Subcutaneous abdominal adipose tissue (tissue), 5 donors: Measurements from ENCODE around the gene DNASE2B.

Experiments used
- H3K27ac ChIP-seq: one replicate; pipeline ENCODE4 v1.7.0; 2013; ENCODE audit warnings: low read depth, mild to moderate bottlenecking, inconsistent platforms, low read length, moderate library complexity
- H3K27me3 ChIP-seq, 5 donors: one replicate each; pipeline ENCODE4 v1.7.0; 2013; ENCODE audit warnings: low read length in 5 of 5, inconsistent platforms in 1 of 5; ENCODE audit not compliant: control insufficient read depth in 5 of 5, insufficient read depth in 4 of 5
- H3K36me3 ChIP-seq, 5 donors: one replicate each; pipeline ENCODE4 v1.7.0; 2013; ENCODE audit warnings: low read length in 5 of 5; ENCODE audit not compliant: control insufficient read depth in 5 of 5, insufficient read depth in 5 of 5
- H3K4me1 ChIP-seq, 5 donors: one replicate each; pipeline ENCODE4 v1.7.0; 2013; ENCODE audit warnings: low read length in 5 of 5, mild to moderate bottlenecking in 3 of 5, moderate library complexity in 1 of 5; ENCODE audit not compliant: control insufficient read depth in 5 of 5, insufficient read depth in 5 of 5
- H3K4me3 ChIP-seq, 5 donors: one replicate each; pipeline ENCODE4 v1.7.0; 2013; ENCODE audit warnings: low read length in 5 of 5, low read depth in 1 of 5
- H3K9ac ChIP-seq, 5 donors: one replicate each; pipeline ENCODE4 v1.7.0; 2013; ENCODE audit warnings: low read length in 5 of 5, mild to moderate bottlenecking in 4 of 5, moderate library complexity in 3 of 5
- H3K9me3 ChIP-seq, 5 donors: one replicate each; pipeline ENCODE4 v1.7.0; 2013; ENCODE audit warnings: low read length in 5 of 5; ENCODE audit not compliant: control insufficient read depth in 5 of 5
- donor health status: healthy.
- donor health status: healthy.
- donor health status: healthy.
- donor health status: healthy.
- donor health status: healthy.

The DNASE2B gene

DNA sequence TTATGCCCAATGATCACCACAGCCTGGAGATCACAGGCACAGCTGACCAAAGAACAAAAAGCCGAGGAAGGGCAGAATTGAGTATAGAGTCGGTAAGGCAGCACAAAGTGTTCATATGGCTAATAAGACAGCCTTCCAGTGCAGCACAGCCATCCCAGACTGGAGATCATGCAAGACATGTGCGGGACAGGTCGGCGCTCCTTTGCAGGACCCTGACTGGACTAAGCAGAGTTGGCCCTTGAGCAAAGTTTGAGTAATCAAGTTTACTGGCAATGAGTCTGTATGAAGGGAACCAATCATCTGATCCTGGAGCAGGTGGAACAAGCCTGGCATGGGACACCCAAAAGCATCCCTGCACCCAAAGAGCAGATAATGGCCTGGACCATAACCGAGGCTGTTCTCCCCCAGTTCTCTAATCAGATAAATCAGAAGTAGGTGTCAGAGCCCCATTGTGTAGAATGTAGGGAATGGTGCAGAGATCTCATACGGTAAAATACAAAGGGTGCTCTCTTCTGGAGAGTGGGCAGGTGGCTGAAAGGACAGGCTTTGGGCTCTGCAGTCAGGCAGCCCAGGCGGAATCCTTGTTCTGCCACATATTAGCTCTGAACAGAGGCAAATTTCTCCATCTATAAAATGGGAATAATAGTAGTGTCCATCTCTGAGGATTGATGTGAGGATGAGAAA lies 10.7 kb upstream of the DNASE2B start:
- no peaks in the 10 kb centered on the region for H3K27me3 ChIP-seq
- no peaks in the 10 kb centered on the region for H3K36me3 ChIP-seq
- no peak overlapping the region for H3K9ac ChIP-seq
- no peak overlapping the region for H3K27ac ChIP-seq
- peaks cover 0 to 2% (median 0%) of the 10 kb centered on the region in 5 donors for H3K4me1 ChIP-seq
- no peak overlapping the region for H3K4me3 ChIP-seq
- H3K9me3 ChIP-seq, result no peaks in the 10 kb centered on the region

DNA sequence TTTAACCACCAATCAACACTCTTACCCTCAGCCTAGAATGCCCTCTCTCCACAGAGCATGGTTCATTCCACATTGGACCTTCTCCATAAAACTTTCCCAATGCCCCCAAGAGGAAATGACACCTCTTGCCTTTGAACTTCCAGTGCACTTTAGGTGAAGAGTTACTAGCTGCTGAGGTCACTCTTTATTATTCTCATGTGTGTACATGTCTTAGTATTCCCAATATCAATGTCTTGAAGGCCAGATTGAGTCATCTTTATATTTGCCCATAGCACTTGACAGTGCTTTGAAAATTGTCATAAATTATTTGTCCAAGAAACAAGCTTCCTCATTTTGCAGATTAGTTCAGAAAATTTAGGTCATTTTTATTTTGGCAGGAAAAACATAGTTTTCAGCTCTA lies 8.1 kb upstream of the DNASE2B start:
- Histone ChIP-seq H3K4me3 (no peak overlapping the region), H3K36me3 (no peaks in the 10 kb centered on the region), H3K9ac (no peak overlapping the region), H3K9me3 (no peaks in the 10 kb centered on the region), H3K27ac (no peak overlapping the region), H3K4me1 (peaks cover 0 to 2% (median 0%) of the 10 kb centered on the region in 5 donors), H3K27me3 (no peaks in the 10 kb centered on the region)

DNA sequence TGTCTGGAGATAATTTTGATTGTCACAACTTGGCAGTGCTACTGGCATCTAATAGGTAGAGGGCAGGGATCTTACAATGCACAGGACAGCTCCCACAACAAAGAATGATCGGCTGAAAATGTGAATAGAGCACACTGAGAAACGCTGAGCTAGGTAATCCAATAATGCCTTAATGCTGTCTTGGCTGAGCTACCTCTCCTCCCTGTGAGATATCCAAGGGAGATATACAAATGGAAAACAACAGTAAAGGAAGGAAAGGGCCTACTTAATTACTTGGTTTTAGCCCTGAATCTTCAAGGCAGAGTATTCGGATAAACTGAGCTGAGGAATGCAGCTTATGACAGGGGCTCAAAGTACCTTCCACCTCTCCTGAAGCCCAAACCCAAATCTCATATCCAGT lies 2.9 kb downstream of the DNASE2B start:
- Histone ChIP-seq H3K4me1 (no peaks in the 10 kb centered on the region), H3K9ac (no peak overlapping the region), H3K9me3 (no peaks in the 10 kb centered on the region), H3K27me3 (no peaks in the 10 kb centered on the region), H3K27ac (no peak overlapping the region), H3K4me3 (no peak overlapping the region), H3K36me3 (no peaks in the 10 kb centered on the region)

DNA sequence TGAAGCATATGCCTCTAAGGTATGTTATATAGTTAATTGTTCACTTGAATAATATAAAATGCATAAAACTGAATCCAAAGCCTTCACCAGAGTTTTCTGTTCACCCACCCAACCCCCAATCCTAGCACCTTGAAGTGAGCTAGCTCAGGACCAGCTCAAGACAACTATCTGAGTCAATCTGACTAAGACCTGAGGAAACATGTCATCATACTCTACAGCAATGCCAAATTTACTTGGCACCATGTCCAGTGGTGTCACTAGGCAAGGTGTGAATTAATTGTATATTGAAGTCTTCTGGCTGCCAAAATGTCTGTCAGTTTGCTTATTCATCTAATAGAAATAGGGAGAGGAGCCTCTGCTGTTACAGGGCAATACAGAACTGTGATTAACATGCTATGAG lies 3.8 kb downstream of the DNASE2B start:
- H3K36me3 ChIP-seq, result no peaks in the 10 kb centered on the region
- H3K27ac ChIP-seq, result no peak overlapping the region
- no peak overlapping the region for H3K9ac ChIP-seq
- H3K4me3 ChIP-seq, result no peak overlapping the region
- H3K27me3 ChIP-seq, result no peaks in the 10 kb centered on the region
- H3K4me1 ChIP-seq, result no peaks in the 10 kb centered on the region
- H3K9me3 ChIP-seq, result no peaks in the 10 kb centered on the region

DNA sequence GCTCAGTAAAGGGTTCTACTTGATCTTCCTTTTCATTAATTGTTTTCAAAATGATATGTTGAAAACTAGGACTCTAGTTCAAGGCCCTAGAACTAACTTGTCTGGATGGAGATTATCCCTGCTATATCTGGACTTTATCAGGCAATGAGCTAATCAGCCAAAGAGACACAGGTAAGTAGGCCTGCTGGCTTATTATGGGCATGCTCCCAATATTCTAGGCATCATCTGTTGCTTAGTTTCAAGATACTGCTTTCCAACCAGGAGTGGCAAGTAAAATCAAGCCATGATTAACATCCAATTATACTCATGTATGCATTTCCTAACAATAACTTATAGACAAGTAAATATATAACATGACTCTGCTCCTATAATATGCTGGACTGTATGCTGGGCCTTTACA lies 4.2 kb downstream of the DNASE2B start:
- H3K27me3 ChIP-seq, result no peaks in the 10 kb centered on the region
- no peaks in the 10 kb centered on the region for H3K4me1 ChIP-seq
- no peak overlapping the region for H3K27ac ChIP-seq
- no peaks in the 10 kb centered on the region for H3K36me3 ChIP-seq
- H3K9me3 ChIP-seq, result no peaks in the 10 kb centered on the region
- H3K4me3 ChIP-seq, result no peak overlapping the region
- H3K9ac ChIP-seq, result no peak overlapping the region

DNA sequence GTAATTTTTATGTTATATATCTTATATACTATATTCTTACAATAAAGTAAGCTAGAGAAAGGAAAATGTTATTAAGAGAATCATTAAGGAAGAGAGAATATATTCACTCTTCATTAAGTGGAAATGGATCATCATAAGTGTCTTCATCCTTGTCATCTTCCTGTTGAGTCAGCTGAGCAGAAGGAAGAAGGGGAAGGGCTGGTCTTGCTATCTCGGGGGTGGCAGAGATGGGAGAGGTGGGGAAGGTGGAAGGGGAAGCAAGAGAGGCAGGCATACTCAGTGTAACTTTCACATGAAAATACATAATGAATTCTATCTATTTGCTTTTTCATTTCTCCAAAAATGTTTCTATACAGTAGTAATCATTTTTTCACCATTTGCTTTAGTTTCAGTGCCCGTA lies 5.1 kb downstream of the DNASE2B start:
- no peak overlapping the region for H3K27ac ChIP-seq
- H3K4me1 ChIP-seq, result peaks cover 0 to 4% (median 0%) of the 10 kb centered on the region in 5 donors
- H3K9me3 ChIP-seq, result no peaks in the 10 kb centered on the region
- no peaks in the 10 kb centered on the region for H3K27me3 ChIP-seq
- no peaks in the 10 kb centered on the region for H3K36me3 ChIP-seq
- no peak overlapping the region for H3K4me3 ChIP-seq
- no peak overlapping the region for H3K9ac ChIP-seq

DNA sequence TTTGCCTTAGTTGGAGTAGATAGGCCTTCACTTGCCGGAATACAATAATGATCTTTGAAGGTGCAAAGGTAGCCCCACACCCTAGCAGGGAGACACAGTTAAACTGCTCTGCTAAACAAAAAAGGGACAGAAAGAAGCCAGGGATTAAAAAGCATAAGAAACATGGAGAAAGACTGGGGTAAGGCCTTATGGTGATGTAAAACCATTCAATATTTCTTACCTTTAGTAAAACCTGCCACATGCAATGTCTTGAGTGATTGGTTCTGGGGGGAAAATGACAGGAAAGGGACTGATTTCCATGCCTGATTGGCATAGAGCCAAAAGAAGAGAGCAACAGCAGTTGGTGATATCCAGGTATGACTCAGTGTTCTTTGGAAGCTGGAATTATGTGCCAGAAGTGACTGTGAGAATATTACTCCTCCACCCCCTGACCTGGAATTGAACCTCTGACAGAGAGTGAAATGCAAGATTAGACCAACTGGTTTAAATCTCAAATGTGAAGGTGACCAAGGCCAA lies 8.1 kb downstream of the DNASE2B start:
- Histone ChIP-seq H3K36me3 (no peaks in the 10 kb centered on the region), H3K27ac (no peak overlapping the region), H3K27me3 (no peaks in the 10 kb centered on the region), H3K9me3 (no peaks in the 10 kb centered on the region), H3K4me3 (no peak overlapping the region), H3K9ac (no peak overlapping the region), H3K4me1 (peaks cover 0 to 4% (median 0%) of the 10 kb centered on the region in 5 donors)

DNA sequence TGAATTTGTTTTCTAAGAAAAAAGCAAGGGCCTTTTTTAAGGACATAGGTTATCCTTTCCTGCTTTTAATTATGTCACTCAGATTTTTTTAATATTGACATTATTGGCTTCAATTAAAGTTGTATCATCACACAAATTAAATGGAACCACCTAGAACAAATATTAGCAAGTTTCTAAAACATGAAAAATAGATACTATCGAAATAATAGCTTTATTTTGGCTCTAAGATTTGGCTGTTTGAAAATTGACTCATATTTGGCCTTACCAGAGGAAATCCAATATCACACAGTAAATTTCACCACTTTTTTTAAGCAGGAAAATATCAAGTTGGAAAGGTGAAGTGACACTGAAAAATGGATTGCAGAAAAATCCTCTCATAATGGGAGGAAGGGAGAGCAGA lies 9.2 kb downstream of the DNASE2B start:
- peaks cover 0 to 4% (median 0%) of the 10 kb centered on the region in 5 donors for H3K4me1 ChIP-seq

DNA sequence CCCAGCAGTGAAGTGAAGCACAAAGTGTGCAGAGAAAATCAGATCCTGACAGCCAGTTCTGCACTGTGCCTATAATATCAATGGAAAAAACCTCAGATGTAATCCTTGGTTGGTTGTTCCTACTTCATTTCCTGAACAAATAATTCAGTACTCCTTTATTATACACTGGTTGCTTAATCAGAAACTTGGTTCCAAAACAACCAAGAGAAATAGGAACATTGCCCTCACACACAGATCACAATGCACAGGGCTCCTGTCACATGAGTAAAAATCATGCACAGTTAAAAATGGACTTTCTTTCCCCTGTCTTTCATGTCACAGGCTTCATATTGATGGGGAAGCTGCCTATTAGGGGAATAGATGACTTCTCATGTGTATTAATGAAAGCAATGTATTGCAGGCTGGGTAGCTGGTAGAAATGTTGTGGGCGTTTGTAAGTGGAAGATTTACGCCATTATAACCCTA lies 9.7 kb downstream of the DNASE2B start:
- H3K27me3 ChIP-seq, result no peaks in the 10 kb centered on the region
- H3K27ac ChIP-seq, result no peak overlapping the region
- H3K9me3 ChIP-seq, result no peaks in the 10 kb centered on the region
- no peaks in the 10 kb centered on the region for H3K36me3 ChIP-seq
- no peak overlapping the region for H3K9ac ChIP-seq
- H3K4me3 ChIP-seq, result no peak overlapping the region
- H3K4me1 ChIP-seq, result peaks cover 0 to 4% (median 0%) of the 10 kb centered on the region in 5 donors

More for the DNA sequence above, 9.2 kb downstream of the DNASE2B start:
- H3K9me3 ChIP-seq, result no peaks in the 10 kb centered on the region
- no peak overlapping the region for H3K27ac ChIP-seq
- H3K36me3 ChIP-seq, result no peaks in the 10 kb centered on the region
- no peak overlapping the region for H3K4me3 ChIP-seq
- H3K9ac ChIP-seq, result no peak overlapping the region
- H3K27me3 ChIP-seq, result no peaks in the 10 kb centered on the region

DNA sequence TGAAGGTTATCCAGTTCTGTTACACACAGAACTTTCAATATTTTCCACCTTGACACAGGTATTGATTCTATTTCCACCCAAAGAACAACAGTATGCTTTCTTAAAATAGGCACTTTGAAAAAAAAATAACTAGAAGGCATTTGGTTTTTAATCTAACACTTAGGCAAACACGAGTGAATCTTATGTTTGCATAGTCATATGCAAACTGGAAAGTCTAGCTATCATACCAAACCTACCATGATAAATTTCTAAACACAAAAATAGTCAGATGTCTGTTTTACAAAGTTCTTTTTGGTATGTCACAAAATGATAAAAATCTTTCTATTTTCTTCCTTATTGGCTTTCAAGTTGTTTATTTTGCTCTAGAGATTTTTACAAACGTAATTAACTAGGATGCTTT lies 11.6 kb downstream of the DNASE2B start:
- no peaks in the 10 kb centered on the region for H3K27me3 ChIP-seq
- no peaks in the 10 kb centered on the region for H3K9me3 ChIP-seq
- no peaks in the 10 kb centered on the region for H3K36me3 ChIP-seq
- H3K9ac ChIP-seq, result no peak overlapping the region
- peaks cover 0 to 4% (median 0%) of the 10 kb centered on the region in 5 donors for H3K4me1 ChIP-seq
- H3K4me3 ChIP-seq, result no peak overlapping the region
- H3K27ac ChIP-seq, result no peak overlapping the region
